HCT116 (cell line): ENCODE results near the gene PIK3CB.

Experiments used
- CEBPB ChIP-seq: IDR thresholded peaks from 2 replicates; pipeline ENCODE4 v1.6.1; 2012; ENCODE audit warnings: low read depth
- POLR2A ChIP-seq: IDR thresholded peaks from 2 replicates; pipeline ENCODE4 v1.7.0; 2011; ENCODE audit warnings: borderline replicate concordance; ENCODE audit not compliant: insufficient read depth, insufficient read length; ENCODE audit errors: extremely low read depth
- POLR2AphosphoS5 ChIP-seq: IDR thresholded peaks from 2 replicates; pipeline ENCODE4 v1.6.1; 2011; ENCODE audit warnings: mild to moderate bottlenecking, low read depth, low read length, moderate library complexity
- SRF ChIP-seq: IDR thresholded peaks from 2 replicates; pipeline ENCODE4 v1.6.1; 2012; ENCODE audit warnings: low read depth
- ZFX ChIP-seq: fragments of 450-650 bp; IDR thresholded peaks from 2 replicates; pipeline ENCODE4 v1.6.1; 2017
- ZNF274 ChIP-seq: fragments of 200-500 bp; sonication (Bioruptor generic); IDR thresholded peaks from 2 replicates; pipeline ENCODE4 v1.6.1; 2014; ENCODE audit warnings: mild to moderate bottlenecking, low read depth, low read length, inconsistent platforms
- TF ChIP-seq, protein P1 (sequence below), 3 experiments: fragments of 200-600 bp in 1 of 3; sonication (generic) in 1 of 3; IDR thresholded peaks in 2 of 3; conservative IDR thresholded peaks in 1 of 3; 2 replicates each; pipeline ENCODE4 v1.5.1; 2012 to 2017; ENCODE audit warnings: low read depth in 2 of 3, low read length in 2 of 3, antibody characterized with exemption in 1 of 3, borderline replicate concordance in 1 of 3, control low read depth in 1 of 3, mild to moderate bottlenecking in 1 of 3, mixed read lengths in 1 of 3, mixed run types in 1 of 3, moderate library complexity in 1 of 3; ENCODE audit not compliant: insufficient read depth in 1 of 3
- TF ChIP-seq, protein P2 (sequence below): IDR thresholded peaks from 2 replicates; pipeline ENCODE4 v1.6.1; 2012; ENCODE audit warnings: low read depth
- TF ChIP-seq, protein P3 (sequence below): IDR thresholded peaks from 2 replicates; pipeline ENCODE4 v1.6.1; 2012

DNA sequence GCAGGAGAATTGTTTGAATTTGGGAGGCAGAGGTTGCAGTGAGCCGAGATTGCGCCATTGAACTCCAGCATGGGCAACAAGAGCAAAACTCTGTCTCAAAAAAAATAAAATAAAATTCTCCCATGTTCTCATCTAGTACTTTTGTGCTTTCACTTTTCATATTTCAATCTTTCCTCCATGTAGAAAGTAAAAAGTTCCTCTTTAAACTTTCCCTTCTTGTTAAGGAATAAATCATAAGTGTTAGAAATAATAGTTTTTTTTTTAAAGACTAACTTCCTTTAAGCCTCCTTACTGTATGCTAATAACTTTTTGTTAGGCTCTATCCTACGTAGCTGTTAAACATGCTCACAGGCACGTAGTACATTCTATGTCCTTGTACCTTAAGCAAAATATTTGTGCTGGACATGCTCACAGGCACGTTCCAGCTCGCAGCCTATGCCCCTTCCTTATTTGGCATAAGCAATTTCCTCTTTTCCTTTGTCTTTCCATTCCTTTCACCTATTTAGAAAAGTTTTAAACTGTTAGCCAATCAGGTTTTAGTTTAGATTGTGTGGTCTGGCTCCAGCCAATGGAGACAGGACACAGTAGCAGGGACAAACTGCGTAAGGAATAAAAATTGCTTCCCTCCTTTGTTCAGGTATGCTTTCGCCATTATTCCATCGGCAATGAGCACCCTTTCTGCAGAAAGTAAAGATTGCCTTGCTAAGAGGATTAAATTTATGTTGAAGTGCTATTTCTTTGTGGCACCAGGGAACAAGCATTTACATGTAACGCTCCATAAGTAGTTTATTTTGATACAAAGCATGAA is 38.9 kb upstream of the PIK3CB start:
- TF ChIP-seq, protein P1, sequence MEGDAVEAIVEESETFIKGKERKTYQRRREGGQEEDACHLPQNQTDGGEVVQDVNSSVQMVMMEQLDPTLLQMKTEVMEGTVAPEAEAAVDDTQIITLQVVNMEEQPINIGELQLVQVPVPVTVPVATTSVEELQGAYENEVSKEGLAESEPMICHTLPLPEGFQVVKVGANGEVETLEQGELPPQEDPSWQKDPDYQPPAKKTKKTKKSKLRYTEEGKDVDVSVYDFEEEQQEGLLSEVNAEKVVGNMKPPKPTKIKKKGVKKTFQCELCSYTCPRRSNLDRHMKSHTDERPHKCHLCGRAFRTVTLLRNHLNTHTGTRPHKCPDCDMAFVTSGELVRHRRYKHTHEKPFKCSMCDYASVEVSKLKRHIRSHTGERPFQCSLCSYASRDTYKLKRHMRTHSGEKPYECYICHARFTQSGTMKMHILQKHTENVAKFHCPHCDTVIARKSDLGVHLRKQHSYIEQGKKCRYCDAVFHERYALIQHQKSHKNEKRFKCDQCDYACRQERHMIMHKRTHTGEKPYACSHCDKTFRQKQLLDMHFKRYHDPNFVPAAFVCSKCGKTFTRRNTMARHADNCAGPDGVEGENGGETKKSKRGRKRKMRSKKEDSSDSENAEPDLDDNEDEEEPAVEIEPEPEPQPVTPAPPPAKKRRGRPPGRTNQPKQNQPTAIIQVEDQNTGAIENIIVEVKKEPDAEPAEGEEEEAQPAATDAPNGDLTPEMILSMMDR (IDR thresholded peaks at IDR 0.05 in 2 of 3, conservative IDR thresholded peaks at IDR 0.05 in 1 of 3; ENCODE audit: borderline replicate concordance in 1 of 3, insufficient read depth in 1 of 3, low read depth in 2 of 3, low read length in 2 of 3), result no peak
- TF ChIP-seq, protein P2, sequence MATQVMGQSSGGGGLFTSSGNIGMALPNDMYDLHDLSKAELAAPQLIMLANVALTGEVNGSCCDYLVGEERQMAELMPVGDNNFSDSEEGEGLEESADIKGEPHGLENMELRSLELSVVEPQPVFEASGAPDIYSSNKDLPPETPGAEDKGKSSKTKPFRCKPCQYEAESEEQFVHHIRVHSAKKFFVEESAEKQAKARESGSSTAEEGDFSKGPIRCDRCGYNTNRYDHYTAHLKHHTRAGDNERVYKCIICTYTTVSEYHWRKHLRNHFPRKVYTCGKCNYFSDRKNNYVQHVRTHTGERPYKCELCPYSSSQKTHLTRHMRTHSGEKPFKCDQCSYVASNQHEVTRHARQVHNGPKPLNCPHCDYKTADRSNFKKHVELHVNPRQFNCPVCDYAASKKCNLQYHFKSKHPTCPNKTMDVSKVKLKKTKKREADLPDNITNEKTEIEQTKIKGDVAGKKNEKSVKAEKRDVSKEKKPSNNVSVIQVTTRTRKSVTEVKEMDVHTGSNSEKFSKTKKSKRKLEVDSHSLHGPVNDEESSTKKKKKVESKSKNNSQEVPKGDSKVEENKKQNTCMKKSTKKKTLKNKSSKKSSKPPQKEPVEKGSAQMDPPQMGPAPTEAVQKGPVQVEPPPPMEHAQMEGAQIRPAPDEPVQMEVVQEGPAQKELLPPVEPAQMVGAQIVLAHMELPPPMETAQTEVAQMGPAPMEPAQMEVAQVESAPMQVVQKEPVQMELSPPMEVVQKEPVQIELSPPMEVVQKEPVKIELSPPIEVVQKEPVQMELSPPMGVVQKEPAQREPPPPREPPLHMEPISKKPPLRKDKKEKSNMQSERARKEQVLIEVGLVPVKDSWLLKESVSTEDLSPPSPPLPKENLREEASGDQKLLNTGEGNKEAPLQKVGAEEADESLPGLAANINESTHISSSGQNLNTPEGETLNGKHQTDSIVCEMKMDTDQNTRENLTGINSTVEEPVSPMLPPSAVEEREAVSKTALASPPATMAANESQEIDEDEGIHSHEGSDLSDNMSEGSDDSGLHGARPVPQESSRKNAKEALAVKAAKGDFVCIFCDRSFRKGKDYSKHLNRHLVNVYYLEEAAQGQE, result no peak
- TF ChIP-seq POLR2AphosphoS5 (no peak), SRF (0 out of 2 replicates have a peak, but pooled peaks have one; percentile 40), ZNF274 (no peak), POLR2A (no peak), CEBPB (no peak), ZFX (no peak)
- TF ChIP-seq, protein P3, sequence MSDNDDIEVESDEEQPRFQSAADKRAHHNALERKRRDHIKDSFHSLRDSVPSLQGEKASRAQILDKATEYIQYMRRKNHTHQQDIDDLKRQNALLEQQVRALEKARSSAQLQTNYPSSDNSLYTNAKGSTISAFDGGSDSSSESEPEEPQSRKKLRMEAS, result no peak
